H9 (cell line): ENCODE results near the gene SIL1. TPM values are rescaled to one million over a fixed set of nuclear protein-coding genes. Genes with fewer than 3 reads are reported as not detected.

ENCODE experiments used
- DNase-seq: peaks from one replicate; pipeline ENCODE4 v3.0.0-alpha.2; 2017
- H2AFZ ChIP-seq: one replicate; pipeline ENCODE4 v1.6.1; 2013; ENCODE audit warnings: mild to moderate bottlenecking, low read length, control low read depth, moderate library complexity
- H2AK5ac ChIP-seq: 2 replicates; pipeline ENCODE4 v1.6.1; 2013; ENCODE audit warnings: low read length, control low read depth, mixed read lengths; ENCODE audit not compliant: insufficient read length
- H2BK120ac ChIP-seq: one replicate; pipeline ENCODE4 v1.6.1; 2013; ENCODE audit warnings: low read depth, mild to moderate bottlenecking, low read length, control low read depth, inconsistent platforms; ENCODE audit not compliant: poor library complexity, severe bottlenecking
- H2BK12ac ChIP-seq: 2 replicates; pipeline ENCODE4 v1.6.1; 2013; ENCODE audit warnings: low read length, control low read depth, mixed read lengths, low read depth; ENCODE audit not compliant: insufficient read length
- H2BK15ac ChIP-seq: 2 replicates; pipeline ENCODE4 v1.6.1; 2013; ENCODE audit warnings: low read depth, low read length, control low read depth
- H2BK20ac ChIP-seq: one replicate; pipeline ENCODE4 v1.6.1; 2013; ENCODE audit warnings: low read depth, mild to moderate bottlenecking, low read length, control low read depth, inconsistent platforms; ENCODE audit not compliant: poor library complexity, severe bottlenecking
- H2BK5ac ChIP-seq: 2 replicates; pipeline ENCODE4 v1.6.1; 2013; ENCODE audit warnings: low read length, control low read depth, mixed read lengths; ENCODE audit not compliant: insufficient read length
- H3K14ac ChIP-seq: 2 replicates; pipeline ENCODE4 v1.6.1; 2013; ENCODE audit warnings: low read length, control low read depth; ENCODE audit not compliant: insufficient read depth
- H3K18ac ChIP-seq: 2 replicates; pipeline ENCODE4 v1.6.1; 2013; ENCODE audit warnings: low read depth, mild to moderate bottlenecking, mixed read lengths, low read length, control low read depth; ENCODE audit not compliant: insufficient read length
- H3K23ac ChIP-seq: 2 replicates; pipeline ENCODE4 v1.6.1; 2013; ENCODE audit warnings: low read length, control low read depth, mixed read lengths, low read depth; ENCODE audit not compliant: insufficient read length
- H3K23me2 ChIP-seq: 2 replicates; pipeline ENCODE4 v1.6.1; 2013; ENCODE audit warnings: low read depth, mild to moderate bottlenecking, mixed read lengths, low read length, control low read depth; ENCODE audit not compliant: insufficient read length, poor library complexity, severe bottlenecking
- H3K27ac ChIP-seq: 2 replicates; pipeline ENCODE4 v1.5.1; 2013; ENCODE audit warnings: low read length, control low read depth, mixed read lengths, low read depth; ENCODE audit not compliant: insufficient read length
- H3K27me3 ChIP-seq: 2 replicates; pipeline ENCODE4 v1.6.1; 2013; ENCODE audit warnings: low read length, control low read depth, inconsistent platforms; ENCODE audit not compliant: insufficient read depth
- H3K4ac ChIP-seq: 2 replicates; pipeline ENCODE4 v1.6.1; 2013; ENCODE audit warnings: low read depth, mild to moderate bottlenecking, control low read depth, inconsistent platforms, low read length, moderate library complexity
- H3K4me1 ChIP-seq: 2 replicates; pipeline ENCODE4 v1.6.1; 2013; ENCODE audit warnings: low read length, control low read depth, inconsistent platforms; ENCODE audit not compliant: insufficient read depth
- H3K4me2 ChIP-seq: 2 replicates; pipeline ENCODE4 v1.6.1; 2013; ENCODE audit warnings: low read length, control low read depth, mixed read lengths; ENCODE audit not compliant: insufficient read length, insufficient read depth
- H3K56ac ChIP-seq: 2 replicates; pipeline ENCODE4 v1.6.1; 2013; ENCODE audit warnings: low read depth, mild to moderate bottlenecking, mixed read lengths, low read length, control low read depth; ENCODE audit not compliant: insufficient read length
- H3K79me1 ChIP-seq: 2 replicates; pipeline ENCODE4 v1.6.1; 2013; ENCODE audit warnings: low read depth, mild to moderate bottlenecking, moderate library complexity, low read length, control low read depth, inconsistent platforms; ENCODE audit not compliant: insufficient read depth, poor library complexity, severe bottlenecking
- H3K79me2 ChIP-seq: 2 replicates; pipeline ENCODE4 v1.6.1; 2013; ENCODE audit warnings: low read length, control low read depth, inconsistent platforms; ENCODE audit not compliant: insufficient read depth
- H3K9ac ChIP-seq: 2 replicates; pipeline ENCODE4 v1.6.1; 2013; ENCODE audit warnings: low read length, control low read depth, mixed read lengths; ENCODE audit not compliant: insufficient read length; ENCODE audit errors: extremely low read depth
- H3K9me3 ChIP-seq: one replicate; pipeline ENCODE4 v1.6.1; 2013; ENCODE audit warnings: low read depth, low read length, inconsistent platforms; ENCODE audit not compliant: control insufficient read depth
- H3T11ph ChIP-seq: one replicate; pipeline ENCODE4 v1.6.1; 2013; ENCODE audit warnings: mild to moderate bottlenecking, low read length, control low read depth, inconsistent platforms
- H4K20me1 ChIP-seq: one replicate; pipeline ENCODE4 v1.6.1; 2013; ENCODE audit not compliant: control insufficient read depth, insufficient read length, insufficient read depth
- H4K5ac ChIP-seq: 2 replicates; pipeline ENCODE4 v1.6.1; 2013; ENCODE audit warnings: low read depth, mild to moderate bottlenecking, mixed read lengths, low read length, control low read depth; ENCODE audit not compliant: insufficient read length
- H4K8ac ChIP-seq: replicated peaks from 2 replicates; pipeline ENCODE4 v1.6.1; 2013; ENCODE audit warnings: low read length, control low read depth, mixed read lengths, low read depth; ENCODE audit not compliant: insufficient read length
- H4K91ac ChIP-seq: 2 replicates; pipeline ENCODE4 v1.6.1; 2013; ENCODE audit warnings: low read depth, mild to moderate bottlenecking, moderate library complexity, mixed read lengths, low read length, control low read depth; ENCODE audit not compliant: insufficient read length
- H3K27ac Mint-ChIP-seq, 3 experiments: 2 replicates in 2 of 3; 3 replicates in 1 of 3; pipeline ENCODE4 v1.8.0; 2020 to 2021; ENCODE audit warnings: mixed read lengths in 3 of 3, mild to moderate bottlenecking in 1 of 3, moderate library complexity in 1 of 3
- H3K27me3 Mint-ChIP-seq: 2 replicates; pipeline ENCODE4 v1.8.0; 2021; ENCODE audit warnings: low read depth, mild to moderate bottlenecking, moderate library complexity, mixed read lengths
- H3K36me3 Mint-ChIP-seq, 3 experiments: 2 replicates in 2 of 3; 3 replicates in 1 of 3; pipeline ENCODE4 v1.8.0; 2020 to 2021; ENCODE audit warnings: low read depth in 3 of 3, mixed read lengths in 3 of 3; ENCODE audit not compliant: insufficient read depth in 1 of 3
- H3K4me1 Mint-ChIP-seq, 2 experiments: 2 replicates each; pipeline ENCODE4 v1.8.0; 2020; ENCODE audit warnings: mixed read lengths in 2 of 2
- H3K4me3 Mint-ChIP-seq, 2 experiments: 2 replicates in 1 of 2; 3 replicates in 1 of 2; pipeline ENCODE4 v1.8.0; 2020 to 2021; ENCODE audit warnings: mild to moderate bottlenecking in 2 of 2, mixed read lengths in 2 of 2, moderate library complexity in 1 of 2
- H3K9me3 Mint-ChIP-seq, 2 experiments: 2 replicates in 1 of 2; 3 replicates in 1 of 2; pipeline ENCODE4 v1.8.0; 2020; ENCODE audit warnings: mild to moderate bottlenecking in 2 of 2, mixed read lengths in 2 of 2, moderate library complexity in 1 of 2
- WGBS: extraction: QIAGEN DNeasy Blood & Tissue Kit; methylation state at CpG from one replicate; pipeline ENCODE4 v1.1.7; 2013; ENCODE audit warnings: missing lambda C conversion rate, low lambda C conversion rate, mixed read lengths; ENCODE audit not compliant: insufficient read length; ENCODE audit errors: extremely low coverage; 5-methylcytosine and 5-hydroxymethylcytosine counted together
- total RNA-seq: library from RNA; stranded (reverse); gene quantifications from 2 replicates; pipeline ENCODE4 v1.2.1, GENCODE V29; 2021
- TF ChIP-seq, protein P1 (sequence below): fragments of 200-600 bp; sonication (generic); conservative IDR thresholded peaks from 3 replicates; pipeline ENCODE4 v1.8.0; 2021; ENCODE audit warnings: antibody characterized with exemption, mild to moderate bottlenecking

Gene SIL1
- total RNA-seq, 1 experiment from 2014 or later: 10.6 TPM

DNA sequence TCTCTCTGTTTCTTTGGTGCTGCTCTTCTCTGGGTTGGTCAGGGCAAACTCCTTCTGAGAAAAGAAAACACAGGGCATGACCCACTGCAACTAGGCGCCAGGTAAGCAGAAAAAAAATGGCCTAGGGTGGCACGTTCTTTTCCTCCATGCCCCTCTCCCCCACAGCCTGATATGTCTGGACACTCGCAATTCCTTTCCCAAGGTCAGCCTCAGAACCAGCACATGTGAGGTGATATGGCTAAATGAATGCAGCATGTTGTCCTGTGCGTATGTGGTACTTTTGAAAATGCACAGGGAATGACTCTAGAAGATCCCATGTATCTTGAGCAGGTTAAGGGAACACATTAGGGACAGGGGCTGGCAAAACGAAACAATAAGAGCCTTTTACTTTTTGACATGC, 77.0 kb downstream of the SIL1 start:
- Mint-ChIP-seq H3K27me3 (no peaks in the 10 kb centered on the region), H3K27ac (no peak overlapping the region), H3K4me3 (no peak overlapping the region), H3K36me3 (no peaks in the 10 kb centered on the region), H3K9me3 (no peaks in the 10 kb centered on the region), H3K4me1 (peaks cover 3 to 8% of the 10 kb centered on the region in 2 experiments)
- Histone ChIP-seq H3K4me2 (no peak overlapping the region), H3K79me1 (no peaks in the 10 kb centered on the region), H3K9ac (no peak overlapping the region), H3K79me2 (no peaks in the 10 kb centered on the region), H4K8ac (no peak overlapping the region), H4K5ac (no peak overlapping the region), H3K27ac (no peak overlapping the region), H2BK12ac (no peak overlapping the region), H2BK120ac (no peak overlapping the region), H3K27me3 (no peaks in the 10 kb centered on the region), H3K14ac (no peak overlapping the region; the same call in 1 of the 2 replicates), H3K56ac (no peak overlapping the region), H4K20me1 (no peaks in the 10 kb centered on the region), H2BK5ac (no peak overlapping the region), H3T11ph (no peak overlapping the region), H3K18ac (no peak overlapping the region), H3K23me2 (no peaks in the 10 kb centered on the region), H3K4me1 (no peaks in the 10 kb centered on the region), H2AFZ (no peak overlapping the region), H2AK5ac (no peak overlapping the region), H3K23ac (no peak overlapping the region), H4K91ac (no peak overlapping the region), H3K4ac (no peak overlapping the region), H2BK15ac (no peak overlapping the region), H2BK20ac (no peak overlapping the region), H3K9me3 (no peaks in the 10 kb centered on the region)
- TF ChIP-seq, protein P1, sequence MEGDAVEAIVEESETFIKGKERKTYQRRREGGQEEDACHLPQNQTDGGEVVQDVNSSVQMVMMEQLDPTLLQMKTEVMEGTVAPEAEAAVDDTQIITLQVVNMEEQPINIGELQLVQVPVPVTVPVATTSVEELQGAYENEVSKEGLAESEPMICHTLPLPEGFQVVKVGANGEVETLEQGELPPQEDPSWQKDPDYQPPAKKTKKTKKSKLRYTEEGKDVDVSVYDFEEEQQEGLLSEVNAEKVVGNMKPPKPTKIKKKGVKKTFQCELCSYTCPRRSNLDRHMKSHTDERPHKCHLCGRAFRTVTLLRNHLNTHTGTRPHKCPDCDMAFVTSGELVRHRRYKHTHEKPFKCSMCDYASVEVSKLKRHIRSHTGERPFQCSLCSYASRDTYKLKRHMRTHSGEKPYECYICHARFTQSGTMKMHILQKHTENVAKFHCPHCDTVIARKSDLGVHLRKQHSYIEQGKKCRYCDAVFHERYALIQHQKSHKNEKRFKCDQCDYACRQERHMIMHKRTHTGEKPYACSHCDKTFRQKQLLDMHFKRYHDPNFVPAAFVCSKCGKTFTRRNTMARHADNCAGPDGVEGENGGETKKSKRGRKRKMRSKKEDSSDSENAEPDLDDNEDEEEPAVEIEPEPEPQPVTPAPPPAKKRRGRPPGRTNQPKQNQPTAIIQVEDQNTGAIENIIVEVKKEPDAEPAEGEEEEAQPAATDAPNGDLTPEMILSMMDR: no peak
- WGBS: no CpG with 5 or more reads among the region's 5 CpGs
- peak; percentile 8 for DNase-seq
